CD4-positive, alpha-beta T cell treated with Interleukin-17A for 4 hours (primary cell): Measurements from ENCODE around the gene LEO1.

Source experiments
- DNase-seq: peaks from one replicate; pipeline ENCODE4 v3.0.0-alpha.2; 2020; ENCODE audit warnings: mixed read lengths

Gene LEO1

GRCh38 chr15:51926809-51927208 is 44.8 kb downstream of the LEO1 start:
- no peak for DNase-seq

GRCh38 chr15:51924156-51925068 is 47.2 kb downstream of the LEO1 start:
- no peak for DNase-seq

- no peak for DNase-seq
Observed at GRCh38 chr15:51917493-51917892, 54.1 kb downstream of the LEO1 start.

GRCh38 chr15:51912528-51912927 is 59.0 kb downstream of the LEO1 start:
- no peak for DNase-seq

- no peak for DNase-seq
Observed at GRCh38 chr15:51909584-51909983, 62.0 kb downstream of the LEO1 start.

GRCh38 chr15:51908316-51908715 is 63.3 kb downstream of the LEO1 start:
- DNase-seq: no peak

- DNase-seq: no peak
Observed at GRCh38 chr15:51907136-51907862, 64.3 kb downstream of the LEO1 start.

GRCh38 chr15:51904931-51905330 is 66.6 kb downstream of the LEO1 start:
- DNase-seq: no peak

- DNase-seq: no peak
Observed at GRCh38 chr15:51904421-51904820, 67.2 kb downstream of the LEO1 start.

- DNase-seq: no peak
Observed at GRCh38 chr15:51889486-51889885, 82.1 kb downstream of the LEO1 start.

GRCh38 chr15:51888593-51889195 is 82.9 kb downstream of the LEO1 start:
- no peak for DNase-seq
